Measurements from ENCODE around the gene ADAM22.
A peak's percentile ranks its signal among the peaks of the same experiment; 100 is the strongest.

ADAM22 gene

DNA sequence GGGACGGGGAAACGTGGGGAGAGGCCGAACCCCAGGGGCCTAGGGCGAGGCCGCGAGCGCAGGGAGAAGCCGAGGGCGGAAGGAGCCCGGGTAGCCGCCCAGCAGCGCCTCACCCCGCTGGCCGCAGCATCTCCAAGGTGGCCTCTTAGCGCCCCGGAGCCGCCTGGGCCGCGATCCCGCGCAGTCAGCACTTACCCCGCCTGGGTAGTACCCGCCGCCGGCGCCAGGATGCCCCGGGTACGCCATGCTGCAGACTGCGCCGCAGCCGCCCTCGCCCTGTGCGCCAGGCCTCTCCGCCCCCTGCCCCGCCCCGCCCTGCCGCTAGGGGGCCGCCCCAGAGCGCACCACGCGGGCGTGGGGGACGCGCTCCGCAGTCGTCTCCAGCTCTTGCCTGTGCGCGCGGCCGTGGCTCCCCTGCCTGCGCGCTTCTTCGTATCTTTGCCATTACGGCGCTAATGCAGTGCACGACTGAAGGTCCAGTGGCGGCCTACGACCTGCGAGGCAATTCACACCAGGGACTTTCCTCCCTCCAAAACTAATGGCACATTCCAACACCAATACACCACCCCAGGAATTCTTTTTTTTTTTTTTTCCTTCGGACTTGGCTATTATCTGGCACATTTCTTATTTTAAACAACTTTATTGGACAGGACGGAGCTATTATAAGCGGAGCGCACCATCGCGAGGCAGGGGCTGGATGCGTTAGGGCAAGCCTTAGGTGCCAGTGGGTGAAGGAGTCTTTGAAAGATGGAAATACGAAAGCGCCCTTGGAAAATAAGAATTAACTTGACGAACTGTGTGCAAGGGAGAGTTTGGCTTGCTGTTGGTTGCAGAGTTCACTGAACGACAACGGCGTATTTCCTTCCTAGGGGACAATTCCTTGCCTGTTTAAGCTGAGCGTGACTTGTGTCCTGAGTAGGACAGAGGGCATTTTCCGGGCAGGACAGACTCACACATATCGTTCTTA lies 286.0 kb downstream of the ADAM22 start, which contains the start of gene SRI:
Gene SRI (minus strand): TSS at position 258 of the 967 bp plus-strand sequence. CDS start 12 bp downstream, at position 246.
- DNase-seq, result peak; percentile 82 to 89

GRCh38 chr7:88223265-88223664 lies 289.2 kb downstream of the ADAM22 start:
- DNase-seq, result no peak

DNA sequence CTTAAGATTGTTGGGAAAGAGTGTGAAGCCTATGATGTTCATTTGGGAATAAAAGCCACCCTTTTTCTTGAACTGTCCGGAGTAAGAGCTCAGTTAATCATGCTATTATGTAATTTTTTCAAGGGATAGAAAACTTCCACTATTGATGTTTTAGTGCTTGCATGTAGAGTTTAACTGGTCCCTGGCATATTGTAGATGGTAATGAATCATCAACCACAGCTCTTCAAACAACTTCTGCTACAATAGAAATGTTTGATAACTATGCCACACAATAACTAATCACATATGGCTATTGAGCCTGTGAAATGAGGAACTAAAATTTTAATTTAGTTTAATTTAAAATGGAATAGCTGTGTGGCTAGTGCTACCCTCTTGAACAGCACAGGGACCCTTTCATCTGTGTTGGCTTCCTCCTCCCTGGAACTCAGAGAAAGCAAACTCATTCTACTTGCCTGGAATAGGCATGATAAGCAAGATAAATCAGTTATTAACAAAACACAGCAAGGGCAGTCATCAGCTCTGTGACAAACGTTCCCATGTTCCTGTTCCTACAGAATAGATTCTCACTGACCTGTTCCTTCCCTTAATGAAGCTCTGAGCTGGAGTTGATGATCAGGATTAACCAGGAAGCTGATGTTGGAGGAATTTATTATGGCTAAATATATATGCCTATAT lies 290.7 kb downstream of the ADAM22 start:
- no peak for DNase-seq

DNA sequence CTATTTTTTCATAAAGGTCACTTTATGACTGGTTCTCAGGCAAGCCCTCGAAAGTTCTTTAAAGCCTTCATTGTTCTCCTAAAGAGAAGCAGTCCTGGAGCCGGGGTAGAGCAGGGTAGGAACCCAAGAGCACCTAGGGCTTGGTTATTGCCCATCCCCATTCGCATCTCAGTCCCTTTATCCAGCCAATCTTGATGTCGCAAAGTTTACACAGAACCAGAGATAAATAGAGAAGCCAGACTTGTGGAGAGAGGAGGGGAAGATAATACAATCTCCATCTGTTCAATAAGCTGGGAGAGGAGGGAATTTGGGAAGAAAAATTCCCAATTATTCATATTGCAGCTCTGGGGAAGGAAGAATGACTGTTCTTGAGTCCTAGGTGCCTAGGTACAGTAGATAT lies 292.1 kb downstream of the ADAM22 start:
- DNase-seq, result no peak

DNA sequence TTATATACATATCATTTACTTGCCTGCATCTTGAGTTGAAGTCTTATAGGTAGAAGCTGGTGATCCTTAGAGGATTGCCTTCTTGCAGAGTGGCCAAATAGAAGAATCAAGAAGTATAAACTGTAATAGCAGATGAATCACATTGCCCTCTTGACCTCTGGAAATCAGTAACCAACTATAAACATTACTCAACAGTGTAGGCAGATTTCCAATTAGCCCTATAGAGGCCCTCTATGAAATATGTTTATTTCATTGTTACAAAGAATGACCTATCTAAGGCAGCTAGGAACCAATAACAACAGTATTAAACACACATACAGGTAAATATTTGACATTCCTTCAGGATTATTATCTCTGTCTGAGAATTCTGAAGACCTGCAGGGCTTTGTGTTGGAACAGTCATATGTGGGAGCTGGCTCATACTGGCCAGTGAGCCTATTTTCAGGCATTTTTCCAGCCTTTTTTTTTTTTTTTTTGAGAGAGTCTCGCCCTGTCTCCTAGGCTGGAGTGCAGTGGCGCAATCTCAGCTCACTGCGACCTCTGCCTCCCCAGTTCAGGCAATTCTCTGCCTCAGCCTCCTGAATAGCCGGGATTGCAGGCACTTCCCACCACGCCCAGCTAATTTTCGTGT lies 292.9 kb downstream of the ADAM22 start:
- DNase-seq, result no peak

- no peak for DNase-seq
Measured at GRCh38 chr7:88229302-88229995, 295.4 kb downstream of the ADAM22 start.

DNA sequence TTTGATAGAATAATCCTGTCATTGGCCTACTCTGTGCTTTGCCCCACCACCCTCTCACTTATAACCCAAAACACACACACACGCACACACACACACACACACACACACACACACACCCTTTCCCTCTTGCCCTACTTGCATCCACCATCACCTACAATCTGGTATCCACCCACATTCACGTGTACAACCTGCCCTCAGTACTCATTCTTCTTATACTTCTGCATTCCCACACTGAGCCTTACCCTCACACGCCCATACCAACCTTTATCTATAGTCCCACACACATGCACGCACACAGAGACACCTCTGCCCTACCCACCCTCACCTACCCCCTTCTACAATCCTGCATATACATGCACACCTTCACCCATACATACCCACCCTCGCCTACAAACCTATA lies 296.6 kb downstream of the ADAM22 start:
- no peak for DNase-seq

- no peak for DNase-seq
Measured at GRCh38 chr7:88233828-88234227, 299.8 kb downstream of the ADAM22 start.

GRCh38 chr7:88239852-88240251 lies 305.8 kb downstream of the ADAM22 start:
- no peak for DNase-seq

- DNase-seq, result peak; percentile 56 to 88
Measured at GRCh38 chr7:88243345-88243909, 309.4 kb downstream of the ADAM22 start.

- DNase-seq, result no peak
Measured at GRCh38 chr7:88244258-88244657, 310.2 kb downstream of the ADAM22 start.

Data from NCI-H2081 (cell line).